K562 treated with DMSO at 1 percent for 24 hours (cell line): ENCODE results near the gene ACTR3. TPM values are rescaled to one million over a fixed set of nuclear protein-coding genes. Genes with fewer than 3 reads are reported as not detected.

Experiments used
- total RNA-seq: library from RNA; unstranded; fragments of 300-600 nt; gene quantifications from 2 replicates; pipeline ENCODE4 v1.2.3, GENCODE V29; 2022; ENCODE audit warnings: low read depth; ENCODE audit not compliant: insufficient read depth

Gene ACTR3
- total RNA-seq = 130 and 160 TPM in 2 replicates

GRCh38 chr2:113889471-113890252 is at the start of gene ACTR3:
Gene ACTR3 (plus strand): TSS chr2:113890089. CDS start chr2:113890280, 191 bp downstream.

Other genes starting within 250 kb of the ACTR3 start
- gene SLC35F5, start 133.4 kb upstream of the ACTR3 start, total RNA-seq = 8.9 and 12.2 TPM in 2 replicates